C4-2B (cell line): ENCODE results near the gene YWHAE.

ENCODE experiments used
- CTCF ChIP-seq: fragments of 450-650 bp; conservative IDR thresholded peaks from 2 replicates; pipeline ENCODE4 v1.5.1; 2017; ENCODE audit warnings: mild to moderate bottlenecking
- ZFX ChIP-seq: fragments of 450-650 bp; IDR thresholded peaks from 2 replicates; pipeline ENCODE4 v1.6.1; 2017

GRCh38 chr17:1300371-1300905 lies 99.6 kb downstream of the YWHAE start:
- TF ChIP-seq CTCF = no peak
- no peak for TF ChIP-seq ZFX
